Neuronal stem cell (in vitro differentiated cells): ENCODE data around the gene CLEC16A.

Source experiments
- DNase-seq: peaks from one replicate; pipeline ENCODE4 v3.0.0-alpha.2; 2013; ENCODE audit warnings: low spot score
- H2AFZ ChIP-seq: one replicate; pipeline ENCODE4 v1.6.1; 2013; ENCODE audit warnings: mild to moderate bottlenecking, low read length, inconsistent platforms
- H2AK5ac ChIP-seq: 2 replicates; pipeline ENCODE4 v1.6.1; 2013; ENCODE audit warnings: low read depth, mild to moderate bottlenecking, inconsistent platforms, low read length, moderate library complexity, mixed read lengths
- H2BK120ac ChIP-seq: 2 replicates; pipeline ENCODE4 v1.6.1; 2013; ENCODE audit warnings: low read depth, mild to moderate bottlenecking, inconsistent platforms, low read length, moderate library complexity, mixed read lengths
- H2BK12ac ChIP-seq: one replicate; pipeline ENCODE4 v1.6.1; 2013; ENCODE audit warnings: low read length, inconsistent platforms
- H2BK15ac ChIP-seq: 2 replicates; pipeline ENCODE4 v1.6.1; 2013; ENCODE audit warnings: mild to moderate bottlenecking, low read length, inconsistent platforms, mixed read lengths
- H2BK5ac ChIP-seq: one replicate; pipeline ENCODE4 v1.6.1; 2013; ENCODE audit warnings: inconsistent platforms, mild to moderate bottlenecking, low read length, moderate library complexity
- H3K14ac ChIP-seq: one replicate; pipeline ENCODE4 v1.6.1; 2013; ENCODE audit warnings: low read length, inconsistent platforms
- H3K18ac ChIP-seq: 2 replicates; pipeline ENCODE4 v1.6.1; 2013; ENCODE audit warnings: low read length, inconsistent platforms
- H3K23ac ChIP-seq: 2 replicates; pipeline ENCODE4 v1.6.1; 2013; ENCODE audit warnings: low read depth, mild to moderate bottlenecking, mixed read lengths, low read length, inconsistent platforms; ENCODE audit not compliant: poor library complexity
- H3K27ac ChIP-seq: replicated peaks from 3 replicates; pipeline ENCODE4 v1.5.1; 2013; ENCODE audit warnings: low read length, inconsistent platforms
- H3K27me3 ChIP-seq, 3 experiments: 2 replicates each; pipeline ENCODE4 v1.6.1; 2013; ENCODE audit warnings: low read length in 3 of 3, mild to moderate bottlenecking in 2 of 3, inconsistent platforms in 1 of 3, low read depth in 1 of 3, mixed read lengths in 1 of 3, moderate library complexity in 1 of 3; ENCODE audit not compliant: control insufficient read depth in 3 of 3, insufficient read depth in 3 of 3
- H3K36me3 ChIP-seq, 2 donors: replicated peaks in 1 of 2; 2 replicates each; pipeline ENCODE4 v1.6.1; 2013; ENCODE audit warnings: low read length in 2 of 2; ENCODE audit not compliant: control insufficient read depth in 2 of 2, insufficient read depth in 2 of 2
- H3K4ac ChIP-seq: 2 replicates; pipeline ENCODE4 v1.6.1; 2013; ENCODE audit warnings: inconsistent platforms, mild to moderate bottlenecking, low read length, moderate library complexity
- H3K4me1 ChIP-seq, 2 donors: 1 replicate in 1 of 2; 2 replicates in 1 of 2; pipeline ENCODE4 v1.6.1; 2013; ENCODE audit warnings: low read length in 2 of 2, low read depth in 1 of 2; ENCODE audit not compliant: control insufficient read depth in 2 of 2, insufficient read depth in 1 of 2
- H3K4me2 ChIP-seq: one replicate; pipeline ENCODE4 v1.6.1; 2013; ENCODE audit warnings: mild to moderate bottlenecking, low read length, inconsistent platforms; ENCODE audit not compliant: insufficient read depth, poor library complexity, severe bottlenecking
- H3K4me3 ChIP-seq, 2 donors: 2 replicates each; pipeline ENCODE4 v1.5.1; 2013; ENCODE audit warnings: low read length in 2 of 2, mild to moderate bottlenecking in 2 of 2, inconsistent platforms in 1 of 2, moderate library complexity in 1 of 2
- H3K79me1 ChIP-seq: one replicate; pipeline ENCODE4 v1.6.1; 2013; ENCODE audit warnings: low read depth, mild to moderate bottlenecking, inconsistent platforms, low read length, moderate library complexity
- H3K9ac ChIP-seq: one replicate; pipeline ENCODE4 v1.6.1; 2013; ENCODE audit warnings: mild to moderate bottlenecking, low read depth, low read length, inconsistent platforms; ENCODE audit not compliant: poor library complexity
- H3K9me3 ChIP-seq, 2 donors: replicated peaks in 1 of 2; 2 replicates each; pipeline versions ENCODE3 to v1.6.1; 2013; ENCODE audit warnings: low read length in 2 of 2, mild to moderate bottlenecking in 2 of 2, inconsistent platforms in 1 of 2, low read depth in 1 of 2, mixed read lengths in 1 of 2, moderate library complexity in 1 of 2; ENCODE audit not compliant: control insufficient read depth in 2 of 2, insufficient read depth in 1 of 2
- H4K8ac ChIP-seq: one replicate; pipeline ENCODE4 v1.6.1; 2013; ENCODE audit warnings: low read depth, mild to moderate bottlenecking, inconsistent platforms, low read length, moderate library complexity
- H4K91ac ChIP-seq: one replicate; pipeline ENCODE4 v1.6.1; 2013; ENCODE audit warnings: low read length, low read depth, mild to moderate bottlenecking, inconsistent platforms; ENCODE audit not compliant: poor library complexity
- WGBS, 2 donors: extraction: QIAGEN DNeasy Blood & Tissue Kit; methylation state at CpG; one replicate each; pipeline ENCODE4 v1.1.7; 2013; ENCODE audit warnings: missing lambda C conversion rate in 2 of 2, mixed read lengths in 1 of 2; ENCODE audit not compliant: insufficient read length in 2 of 2, insufficient replicate concordance in 1 of 2; ENCODE audit errors: extremely low coverage in 2 of 2; 5-methylcytosine and 5-hydroxymethylcytosine counted together

The CLEC16A gene

GRCh38 chr16:11117576-11118211 lies 173.3 kb downstream of the CLEC16A start:
- Histone ChIP-seq H3K9ac (no peak overlapping the region), H2BK5ac (no peak overlapping the region), H3K23ac (no peak overlapping the region), H3K4ac (no peak overlapping the region), H3K14ac (no peak overlapping the region), H2AFZ (no peak overlapping the region), H2BK120ac (no peak overlapping the region), H3K4me3 (no peak overlapping the region), H4K91ac (no peak overlapping the region), H2BK15ac (no peak overlapping the region), H3K79me1 (no peaks in the 10 kb centered on the region), H3K27ac (no peak overlapping the region), H3K4me1 (peaks cover 1 to 4% of the 10 kb centered on the region in 2 donors), H3K36me3 (peaks cover 0 to 14% of the 10 kb centered on the region in 2 donors), H3K9me3 (no peaks in the 10 kb centered on the region), H3K4me2 (no peak overlapping the region), H3K27me3 (no peaks in the 10 kb centered on the region), H4K8ac (no peak overlapping the region), H3K18ac (no peak overlapping the region), H2BK12ac (no peak overlapping the region), H2AK5ac (no peak overlapping the region)
- WGBS, 2 donors = no CpG with 5 or more reads among the region's 5 CpGs
- no peak for DNase-seq

- no peak overlapping the region for H3K4me2 ChIP-seq
- no peaks in the 10 kb centered on the region for H3K79me1 ChIP-seq
- DNase-seq = no peak
- H2AK5ac ChIP-seq = no peak overlapping the region
- H4K8ac ChIP-seq = no peak overlapping the region
- no peak overlapping the region for H3K23ac ChIP-seq
- no peak overlapping the region for H3K4me3 ChIP-seq
- no peak overlapping the region for H3K9ac ChIP-seq
- peaks cover 0 to 15% of the 10 kb centered on the region in 2 donors for H3K36me3 ChIP-seq
- no peak overlapping the region for H4K91ac ChIP-seq
- WGBS, 2 donors = no CpG with 5 or more reads among the region's 2 CpGs
- H3K18ac ChIP-seq = no peak overlapping the region
- H2BK120ac ChIP-seq = no peak overlapping the region
- no peak overlapping the region for H2AFZ ChIP-seq
- H3K4ac ChIP-seq = no peak overlapping the region
- H2BK5ac ChIP-seq = no peak overlapping the region
- no peaks in the 10 kb centered on the region for H3K9me3 ChIP-seq
- H3K14ac ChIP-seq = no peak overlapping the region
- H3K27me3 ChIP-seq = no peaks in the 10 kb centered on the region
- no peak overlapping the region for H2BK15ac ChIP-seq
- H2BK12ac ChIP-seq = no peak overlapping the region
- no peak overlapping the region for H3K27ac ChIP-seq
- H3K4me1 ChIP-seq = peaks cover 1 to 4% of the 10 kb centered on the region in 2 donors
Observed at GRCh38 chr16:11118479-11118878, 174.1 kb downstream of the CLEC16A start.

DNA sequence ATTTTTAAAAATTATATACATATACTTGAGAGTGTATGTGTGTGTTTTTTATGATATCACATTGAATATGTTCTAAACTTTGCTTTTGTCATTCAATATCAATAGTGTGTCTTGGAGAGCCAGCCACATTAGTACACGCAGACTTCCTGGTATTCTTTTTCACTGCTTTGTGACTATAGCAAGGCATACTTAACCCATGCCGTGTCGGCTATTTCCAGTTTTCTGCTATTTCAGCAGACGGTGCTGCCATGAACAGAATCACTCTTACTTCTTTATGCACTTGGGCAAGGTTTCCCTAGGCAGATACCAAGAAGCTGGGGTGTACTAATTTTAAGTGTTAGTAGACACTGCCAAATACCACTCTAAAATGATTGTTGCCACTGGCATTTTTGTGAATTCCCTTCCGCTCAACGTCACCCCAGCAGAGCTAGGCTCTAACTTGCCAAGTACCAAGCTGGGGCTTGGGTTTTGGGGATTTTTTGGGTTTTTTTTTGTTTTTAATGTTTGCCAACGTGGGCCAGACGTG lies 176.8 kb downstream of the CLEC16A start:
- Histone ChIP-seq H2BK15ac (no peak overlapping the region), H4K8ac (no peak overlapping the region), H3K18ac (no peak overlapping the region), H3K4me3 (no peak overlapping the region), H2BK120ac (no peak overlapping the region), H2AFZ (no peak overlapping the region), H4K91ac (no peak overlapping the region), H3K4ac (no peak overlapping the region), H3K79me1 (no peaks in the 10 kb centered on the region), H3K36me3 (peaks cover 2 to 40% of the 10 kb centered on the region in 2 donors), H3K9ac (no peak overlapping the region), H3K9me3 (no peaks in the 10 kb centered on the region), H3K4me2 (no peak overlapping the region), H3K14ac (no peak overlapping the region), H3K4me1 (peaks cover 0 to 4% of the 10 kb centered on the region in 2 donors), H3K23ac (no peak overlapping the region), H2BK12ac (no peak overlapping the region), H2BK5ac (no peak overlapping the region), H2AK5ac (no peak overlapping the region), H3K27ac (no peak overlapping the region), H3K27me3 (no peaks in the 10 kb centered on the region)
- DNase-seq = no peak
- no CpG with 5 or more reads among the region's 8 CpGs for WGBS, 2 donors

DNA sequence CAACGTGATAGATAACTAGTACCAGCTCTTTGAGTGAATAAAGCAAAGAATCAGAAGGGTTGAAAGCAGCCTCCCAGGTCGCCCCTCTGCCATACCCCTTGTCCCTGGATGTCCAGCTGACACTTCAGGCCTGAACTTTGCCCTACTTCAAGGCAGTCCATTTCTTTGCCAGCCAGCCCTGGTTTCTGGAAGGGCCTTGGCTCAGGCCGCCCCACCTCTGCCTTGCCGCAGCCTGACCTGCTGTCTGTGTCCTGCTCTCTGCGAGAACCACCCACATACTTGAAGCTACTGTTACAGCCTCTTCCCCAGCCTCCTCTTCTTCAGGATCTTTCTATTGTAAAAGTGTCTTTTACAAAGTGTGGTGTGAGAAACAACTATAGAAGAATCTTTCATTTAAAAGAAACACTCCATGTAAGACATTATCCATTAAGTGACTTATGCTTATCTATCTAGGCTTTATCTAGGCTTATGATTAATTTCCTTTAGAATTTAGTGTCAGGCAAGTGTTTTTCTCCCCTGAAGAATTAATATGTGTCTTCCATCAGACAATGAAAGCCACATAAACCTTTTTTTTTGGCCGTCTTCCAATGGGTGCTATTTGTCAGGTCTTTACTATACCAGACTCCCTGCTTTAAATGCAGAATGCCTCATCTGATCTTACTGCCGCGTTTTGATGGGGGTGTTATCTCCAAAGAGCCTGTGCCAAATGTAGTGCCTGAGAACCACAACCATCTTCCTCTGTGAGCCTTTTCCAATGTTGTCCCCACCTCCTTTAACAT lies 177.7 kb downstream of the CLEC16A start:
- Histone ChIP-seq H3K27me3 (no peaks in the 10 kb centered on the region), H4K91ac (no peak overlapping the region), H3K9me3 (no peaks in the 10 kb centered on the region), H2BK120ac (no peak overlapping the region), H2AFZ (no peak overlapping the region), H2AK5ac (no peak overlapping the region), H3K4me3 (no peak overlapping the region), H3K4ac (no peak overlapping the region), H4K8ac (no peak overlapping the region), H3K4me1 (peaks cover 0 to 4% of the 10 kb centered on the region in 2 donors), H3K23ac (no peak overlapping the region), H2BK12ac (no peak overlapping the region), H3K18ac (no peak overlapping the region), H2BK5ac (no peak overlapping the region), H2BK15ac (no peak overlapping the region), H3K4me2 (no peak overlapping the region), H3K14ac (no peak overlapping the region), H3K27ac (no peak overlapping the region), H3K36me3 (peaks cover 2 to 48% of the 10 kb centered on the region in 2 donors), H3K79me1 (no peaks in the 10 kb centered on the region), H3K9ac (no peak overlapping the region)
- no CpG with 5 or more reads among the region's 8 CpGs for WGBS, 2 donors
- DNase-seq = no peak
